SU-DHL-6 (cell line): ENCODE data around the gene TGFBR3L.

Source experiments
- H2AFZ ChIP-seq: fragments of 200-600 bp; sonication (generic); 2 replicates; pipeline ENCODE4 v1.6.1; 2014; ENCODE audit warnings: low read depth, mild to moderate bottlenecking, moderate library complexity, mixed read lengths, antibody characterized with exemption, low read length; ENCODE audit not compliant: severe bottlenecking
- H3F3A ChIP-seq: fragments of 200-600 bp; shearing (Covaris generic); 2 replicates; pipeline ENCODE4 v1.6.0; 2016; ENCODE audit warnings: antibody characterized with exemption, mild to moderate bottlenecking; ENCODE audit not compliant: insufficient read depth
- H3K27ac ChIP-seq: fragments of 200-600 bp; sonication (generic); 2 replicates; pipeline ENCODE4 v1.5.1; 2016; ENCODE audit warnings: low read depth, mild to moderate bottlenecking, low read length, moderate library complexity, mixed read lengths
- H3K27me3 ChIP-seq: fragments of 200-600 bp; sonication (generic), shearing (Covaris generic); 2 replicates; pipeline ENCODE4 v1.6.0; 2014; ENCODE audit warnings: mild to moderate bottlenecking, low read length
- H3K36me3 ChIP-seq: fragments of 200-600 bp; sonication (generic); 2 replicates; pipeline ENCODE4 v1.6.1; 2014; ENCODE audit warnings: mild to moderate bottlenecking, low read length, mixed read lengths
- H3K4me2 ChIP-seq: fragments of 300-600, 200-600 bp; shearing (Covaris generic), sonication (generic); 2 replicates; pipeline ENCODE4 v1.6.0; 2014; ENCODE audit warnings: low read length, low read depth, mild to moderate bottlenecking; ENCODE audit not compliant: poor library complexity, severe bottlenecking
- H3K4me3 ChIP-seq: fragments of 200-600 bp; sonication (generic); 2 replicates; pipeline ENCODE4 v1.5.1; 2014; ENCODE audit warnings: antibody characterized with exemption, low read length, mild to moderate bottlenecking, mixed read lengths; ENCODE audit not compliant: insufficient read depth, poor library complexity, severe bottlenecking
- H3K79me2 ChIP-seq: fragments of 200-600 bp; sonication (generic); 2 replicates; pipeline ENCODE4 v1.6.1; 2014; ENCODE audit warnings: mild to moderate bottlenecking, low read length, moderate library complexity; ENCODE audit not compliant: insufficient read depth
- H3K9ac ChIP-seq: fragments of 200-600 bp; sonication (generic); 2 replicates; pipeline ENCODE4 v1.7.0; 2014; ENCODE audit warnings: mild to moderate bottlenecking, low read length
- H3K9me2 ChIP-seq: fragments of 200-600 bp; sonication (generic); replicated peaks from 2 replicates; pipeline ENCODE4 v1.6.1; 2014; ENCODE audit warnings: low read length; ENCODE audit not compliant: insufficient read depth
- H3K9me3 ChIP-seq: fragments of 200-600 bp; sonication (generic); 2 replicates; pipeline ENCODE4 v1.6.1; 2014; ENCODE audit warnings: low read length, mixed read lengths; ENCODE audit not compliant: insufficient read depth
- H4K20me1 ChIP-seq: fragments of 200-600 bp; sonication (generic); 2 replicates; pipeline ENCODE4 v1.6.1; 2014; ENCODE audit warnings: low read depth, mild to moderate bottlenecking, antibody characterized with exemption, low read length, moderate library complexity, mixed read lengths
- EZH2phosphoT487 ChIP-seq: fragments of 200-600 bp; sonication (generic), shearing (Covaris generic); conservative IDR thresholded peaks from 2 replicates; pipeline ENCODE4 v1.6.1; 2018; ENCODE audit warnings: mild to moderate bottlenecking, antibody characterized with exemption, low read length, moderate library complexity, mixed read lengths
- TF ChIP-seq, protein P1 (sequence below): fragments of 200-600 bp; sonication (generic); IDR thresholded peaks from one replicate; pipeline ENCODE4 v1.5.1; 2017; ENCODE audit warnings: antibody characterized with exemption, mild to moderate bottlenecking, low read length, moderate library complexity; ENCODE audit not compliant: insufficient read depth, poor library complexity, severe bottlenecking

The TGFBR3L gene

DNA sequence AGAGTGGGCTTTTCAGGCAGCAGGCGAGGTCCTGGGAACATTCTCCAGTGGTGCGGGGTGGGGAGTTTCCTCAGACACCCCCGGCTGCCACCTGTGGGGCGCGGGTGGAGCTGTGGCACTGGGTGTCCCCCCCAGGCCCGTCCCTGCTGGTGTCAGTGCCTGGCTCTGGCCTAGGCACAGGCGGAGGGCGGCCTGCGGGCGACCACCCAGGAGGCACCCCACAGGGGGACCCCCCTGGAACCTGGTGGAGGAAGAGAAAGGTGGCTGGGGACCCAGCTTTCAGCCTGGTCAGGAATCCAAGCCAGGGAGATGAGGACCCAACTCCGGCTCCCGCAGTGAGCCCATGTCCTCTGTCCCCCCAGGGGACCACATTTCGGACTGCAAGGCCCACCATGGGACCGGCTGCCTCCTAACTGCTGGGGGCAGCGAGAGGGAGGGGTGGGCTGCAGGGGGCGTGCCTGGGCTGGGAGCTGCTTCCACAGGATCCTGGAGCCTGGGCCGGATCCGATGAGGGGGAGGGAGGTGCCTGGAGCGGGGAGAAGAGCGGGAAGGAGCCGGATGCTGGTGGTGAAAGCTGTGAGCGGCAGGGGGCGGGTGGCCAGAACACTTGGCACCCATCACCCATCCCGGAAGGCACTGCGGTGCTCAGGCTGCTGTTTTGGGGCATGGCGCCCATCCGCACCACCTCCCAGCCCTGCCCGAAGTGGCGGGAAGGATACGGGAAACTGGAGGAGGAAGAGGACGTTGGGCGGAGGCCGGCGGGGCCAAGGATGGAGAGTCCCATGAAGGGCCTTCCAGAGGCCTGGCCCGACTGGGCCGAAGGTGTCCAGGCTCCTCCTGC, 16.8 kb downstream of the TGFBR3L start:
- Histone ChIP-seq H3K4me3 (no peak overlapping the region), H3K9me2 (no peaks in the 10 kb centered on the region), H3K4me2 (no peak overlapping the region), H3K9ac (no peak overlapping the region), H3K9me3 (no peaks in the 10 kb centered on the region), H3F3A (peaks cover 5% of the 10 kb centered on the region; the same call in 1 of the 2 replicates), H3K36me3 (no peaks in the 10 kb centered on the region), H3K27ac (no peak overlapping the region), H4K20me1 (no peaks in the 10 kb centered on the region), H3K79me2 (no peaks in the 10 kb centered on the region), H2AFZ (no peak overlapping the region), H3K27me3 (no peaks in the 10 kb centered on the region)
- TF ChIP-seq EZH2phosphoT487: no peak
- TF ChIP-seq, protein P1, sequence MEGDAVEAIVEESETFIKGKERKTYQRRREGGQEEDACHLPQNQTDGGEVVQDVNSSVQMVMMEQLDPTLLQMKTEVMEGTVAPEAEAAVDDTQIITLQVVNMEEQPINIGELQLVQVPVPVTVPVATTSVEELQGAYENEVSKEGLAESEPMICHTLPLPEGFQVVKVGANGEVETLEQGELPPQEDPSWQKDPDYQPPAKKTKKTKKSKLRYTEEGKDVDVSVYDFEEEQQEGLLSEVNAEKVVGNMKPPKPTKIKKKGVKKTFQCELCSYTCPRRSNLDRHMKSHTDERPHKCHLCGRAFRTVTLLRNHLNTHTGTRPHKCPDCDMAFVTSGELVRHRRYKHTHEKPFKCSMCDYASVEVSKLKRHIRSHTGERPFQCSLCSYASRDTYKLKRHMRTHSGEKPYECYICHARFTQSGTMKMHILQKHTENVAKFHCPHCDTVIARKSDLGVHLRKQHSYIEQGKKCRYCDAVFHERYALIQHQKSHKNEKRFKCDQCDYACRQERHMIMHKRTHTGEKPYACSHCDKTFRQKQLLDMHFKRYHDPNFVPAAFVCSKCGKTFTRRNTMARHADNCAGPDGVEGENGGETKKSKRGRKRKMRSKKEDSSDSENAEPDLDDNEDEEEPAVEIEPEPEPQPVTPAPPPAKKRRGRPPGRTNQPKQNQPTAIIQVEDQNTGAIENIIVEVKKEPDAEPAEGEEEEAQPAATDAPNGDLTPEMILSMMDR: no peak

DNA sequence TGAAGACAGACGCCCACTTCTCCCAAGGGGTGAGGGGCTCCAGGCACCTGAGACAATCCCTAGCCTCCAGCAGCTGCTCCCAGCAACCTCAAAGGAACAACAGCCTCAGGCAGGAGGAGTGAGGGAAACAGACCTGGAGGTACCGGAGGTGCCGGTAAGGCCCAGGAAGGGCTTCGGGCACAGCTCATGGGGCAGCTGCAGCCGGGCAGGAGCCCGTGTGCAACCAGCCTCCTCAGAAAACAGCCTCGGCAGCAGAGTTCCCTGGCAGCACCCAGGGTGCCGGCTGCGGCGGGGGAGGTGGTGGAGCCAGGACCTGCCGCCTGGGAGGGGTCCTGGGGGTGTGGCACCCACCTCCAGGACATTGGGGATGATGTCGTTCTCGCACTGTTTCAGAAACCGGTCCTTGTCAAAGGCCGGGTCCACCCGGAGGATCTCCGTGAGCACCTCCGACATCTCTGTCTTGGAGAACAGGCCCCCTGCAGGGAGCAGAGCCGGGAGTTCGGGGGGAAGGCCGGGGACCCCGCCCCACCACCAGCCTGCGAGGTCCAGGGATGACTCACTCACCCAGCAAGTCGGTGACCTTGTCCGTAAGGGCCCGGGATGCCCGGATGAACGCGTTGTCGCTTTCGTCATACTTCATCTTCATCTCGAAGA, 17.8 kb downstream of the TGFBR3L start:
- Histone ChIP-seq H3K4me2 (no peak overlapping the region), H4K20me1 (no peaks in the 10 kb centered on the region), H3K9me2 (no peaks in the 10 kb centered on the region), H2AFZ (no peak overlapping the region), H3K79me2 (no peaks in the 10 kb centered on the region), H3K9me3 (no peaks in the 10 kb centered on the region), H3K27me3 (no peaks in the 10 kb centered on the region), H3K4me3 (no peak overlapping the region), H3K9ac (no peak overlapping the region), H3K36me3 (no peaks in the 10 kb centered on the region), H3F3A (peaks cover 5% of the 10 kb centered on the region; the same call in 1 of the 2 replicates), H3K27ac (no peak overlapping the region)
- no peak for TF ChIP-seq EZH2phosphoT487
- TF ChIP-seq, protein P1: no peak

DNA sequence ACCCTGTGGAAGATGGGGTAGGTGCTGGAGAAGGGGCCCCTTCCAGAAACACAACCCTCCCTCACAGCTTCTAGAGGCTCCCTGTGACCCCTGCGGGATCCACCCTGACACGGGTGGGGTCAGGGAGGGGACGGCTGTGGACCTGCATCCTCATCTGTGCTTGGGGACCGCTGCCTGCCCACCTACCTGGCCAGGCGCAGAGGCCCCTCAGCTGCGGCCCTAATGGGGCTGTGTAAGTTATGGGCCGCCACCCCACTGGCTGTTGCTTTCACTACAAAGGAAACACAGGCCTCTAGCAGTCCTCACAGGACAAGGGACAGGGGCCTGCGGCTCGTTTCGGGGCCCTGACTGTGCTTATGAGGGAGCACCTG, 18.3 kb downstream of the TGFBR3L start:
- H3K27me3 ChIP-seq: no peaks in the 10 kb centered on the region
- no peak overlapping the region for H2AFZ ChIP-seq
- TF ChIP-seq, protein P1: no peak
- TF ChIP-seq EZH2phosphoT487: no peak
- H3K9me2 ChIP-seq: no peaks in the 10 kb centered on the region
- no peaks in the 10 kb centered on the region for H4K20me1 ChIP-seq
- H3K36me3 ChIP-seq: no peaks in the 10 kb centered on the region
- H3K4me3 ChIP-seq: no peak overlapping the region
- H3F3A ChIP-seq: peaks cover 5% of the 10 kb centered on the region; the same call in 1 of the 2 replicates
- no peak overlapping the region for H3K27ac ChIP-seq
- H3K9me3 ChIP-seq: no peaks in the 10 kb centered on the region
- no peaks in the 10 kb centered on the region for H3K79me2 ChIP-seq
- H3K4me2 ChIP-seq: no peak overlapping the region
- no peak overlapping the region for H3K9ac ChIP-seq
